GM12878 (cell line): ENCODE measurements around the gene RGS12. TPM values are rescaled to one million over a fixed set of nuclear protein-coding genes. Genes with fewer than 3 reads are reported as not detected.

Experiments
- ATAC-seq: fragments of 200-7000 bp; cut with Tn5 transposase; 3 replicates; pipeline ENCODE4 v1.9.1; 2020; ENCODE audit warnings: mild to moderate bottlenecking, moderate library complexity
- BruUV-seq: library from RNA; stranded (reverse); fragments of 400-500 nt; replicated peaks from 2 replicates; lab custom pipeline; 2021; lab: Mats Ljungman, UMichigan
- CTCF ChIA-PET: fragments of 300-600 bp; sonication (Branson Sonifier 250); formaldehyde crosslinking; extraction: SDS; loops from one replicate; lab custom pipeline; 2021; ENCODE audit warnings: inconsistent platforms; lab: Yijun Ruan, JAX
- POLR2A ChIA-PET: fragments of 350-600 bp; formaldehyde crosslinking; extraction: SDS; loops from one replicate; lab custom pipeline; 2021; ENCODE audit warnings: inconsistent platforms; lab: Charles Lee
- RAD21 ChIA-PET: fragments of 300-600 bp; sonication (Branson Sonifier 250); formaldehyde crosslinking; loops from one replicate; lab custom pipeline; 2023; ENCODE audit warnings: antibody characterized with exemption; ENCODE audit not compliant: unreplicated experiment; lab: Charles Lee
- SMC1A ChIA-PET: fragments of 300-600 bp; sonication (Branson Sonifier 250); formaldehyde crosslinking; loops from one replicate; lab custom pipeline; 2023; ENCODE audit not compliant: unreplicated experiment, uncharacterized antibody; lab: Charles Lee
- DNase-seq: peaks from one replicate; pipeline ENCODE4 v3.0.0-alpha.2; 2011; ENCODE audit warnings: low read depth, low spot score
- FAIRE-seq: peaks from 3 replicates; lab custom pipeline; 2011; peaks lifted over from hg19 to GRCh38; lab: Jason Lieb, UNC
- H2AFZ ChIP-seq: 2 replicates; pipeline ENCODE4 v1.6.0; 2011; ENCODE audit warnings: low read depth, low read length, control low read depth; ENCODE audit not compliant: control insufficient read depth
- H3K27ac ChIP-seq: 2 replicates; pipeline ENCODE4 v1.5.1; 2011; ENCODE audit warnings: control low read depth; ENCODE audit not compliant: control insufficient read depth, insufficient read depth
- H3K27me3 ChIP-seq, 2 experiments: replicated peaks in 1 of 2; 2 replicates each; pipeline versions ENCODE4 v1.6.0 to v1.6.1; 2011; ENCODE audit warnings: low read length in 1 of 2; ENCODE audit not compliant: control insufficient read depth in 2 of 2, insufficient read depth in 2 of 2
- H3K36me3 ChIP-seq, 2 experiments: 2 replicates each; pipeline ENCODE4 v1.5.1; 2011; ENCODE audit warnings: low read length in 1 of 2; ENCODE audit not compliant: control insufficient read depth in 2 of 2, insufficient read depth in 2 of 2
- H3K4me1 ChIP-seq: 2 replicates; pipeline ENCODE4 v1.6.1; 2011; ENCODE audit warnings: mild to moderate bottlenecking, low read length, moderate library complexity, mixed read lengths; ENCODE audit not compliant: control insufficient read depth, insufficient read depth
- H3K4me2 ChIP-seq: 2 replicates; pipeline ENCODE4 v1.6.0; 2011; ENCODE audit warnings: control low read depth; ENCODE audit not compliant: control insufficient read depth, insufficient read depth
- H3K4me3 ChIP-seq: fragments of 200-600 bp; sonication (generic); 2 replicates; pipeline ENCODE4 v1.5.1; 2016
- H3K79me2 ChIP-seq: 2 replicates; pipeline ENCODE4 v1.6.0; 2011; ENCODE audit warnings: low read length; ENCODE audit not compliant: control insufficient read depth, insufficient read depth
- H3K9ac ChIP-seq: 2 replicates; pipeline ENCODE4 v1.8.0; 2011; ENCODE audit warnings: low read length, control low read depth, mixed read lengths; ENCODE audit not compliant: control insufficient read depth, insufficient read depth
- H3K9me3 ChIP-seq: replicated peaks from 3 replicates; pipeline ENCODE4 v1.5.1; 2011; ENCODE audit warnings: mild to moderate bottlenecking, low read length; ENCODE audit not compliant: control insufficient read depth, insufficient read depth
- H4K20me1 ChIP-seq: 2 replicates; pipeline ENCODE4 v1.6.0; 2011; ENCODE audit not compliant: control insufficient read depth, insufficient read depth
- EGR1 ChIP-seq, 2 experiments: IDR thresholded peaks; 1 replicate in 1 of 2; 2 replicates in 1 of 2; pipeline ENCODE4 v1.6.1; 2011 to 2012; ENCODE audit warnings: low read depth in 2 of 2, low read length in 2 of 2, borderline replicate concordance in 1 of 2, mild to moderate bottlenecking in 1 of 2, moderate library complexity in 1 of 2
- HDAC2 ChIP-seq: fragments of 200-600 bp; sonication (generic); IDR thresholded peaks from 2 replicates; pipeline ENCODE4 v1.6.1; 2017
- NR2C1 ChIP-seq: fragments of 450-650 bp; IDR thresholded peaks from 2 replicates; pipeline ENCODE4 v1.6.1; 2017; ENCODE audit warnings: antibody characterized with exemption, mild to moderate bottlenecking, moderate library complexity
- PBX3 ChIP-seq: IDR thresholded peaks from 2 replicates; pipeline ENCODE4 v1.6.1; 2011; ENCODE audit warnings: mild to moderate bottlenecking, low read depth, low read length, moderate library complexity; ENCODE audit not compliant: insufficient replicate concordance
- TARDBP ChIP-seq: IDR thresholded peaks from 2 replicates; pipeline ENCODE4 v1.6.1; 2016; ENCODE audit warnings: borderline replicate concordance
- ZNF217 ChIP-seq: fragments of 450-650 bp; IDR thresholded peaks from 2 replicates; pipeline ENCODE4 v1.6.1; 2017; ENCODE audit warnings: antibody characterized with exemption, mild to moderate bottlenecking
- WGBS: methylation state at CpG from one replicate; pipeline ENCODE4 v1.1.6; 2016; ENCODE audit warnings: low lambda C conversion rate; ENCODE audit not compliant: insufficient replicate concordance, insufficient coverage; ENCODE audit errors: missing lambda C conversion rate; 5-methylcytosine and 5-hydroxymethylcytosine counted together
- in situ Hi-C: fragments of 300-500 bp; cut with MboI; formaldehyde crosslinking; loops from 9 replicates; pipeline ENCODE4 v1.14.3; 2018; ENCODE audit warnings: mixed read lengths
- intact Hi-C: fragments of 100-400 bp; cut with micrococcal nuclease; formaldehyde crosslinking; loops from one replicate; pipeline ENCODE4 v1.14.2; 2022; ENCODE audit not compliant: unreplicated experiment
- polyA plus RNA-seq, 11 experiments: library from polyadenylated mRNA; depleted of rRNA in 4 of 11; unstranded in 6 of 11; stranded (reverse) in 5 of 11; fragments of >200 nt; fragmentation: Nextera tagmentation in 4 of 11; fragmentation: Illumina TruSeq in 1 of 11; extraction: Ambion mirVana in 4 of 11; extraction: Trizol in 1 of 11; gene quantifications; 1 replicate in 1 of 11; 2 replicates in 10 of 11; pipeline versions ENCODE4 v1.2.1 to v1.2.3, GENCODE V29; 2011 to 2016; ENCODE audit warnings: inconsistent platforms in 2 of 11, missing spikeins in 2 of 11, low read depth in 1 of 11
- total RNA-seq, 4 experiments: library from RNA; depleted of rRNA in 3 of 4; stranded (reverse); fragments of >200 nt in 3 of 4; fragmentation: Illumina TruSeq in 1 of 4; extraction: Trizol in 1 of 4; gene quantifications; 2 replicates each; pipeline versions ENCODE4 v1.2.1 to v1.2.3, GENCODE V29; 2013 to 2021
- TF ChIP-seq, protein P1 (sequence below): IDR thresholded peaks from 2 replicates; pipeline ENCODE4 v1.6.1; 2011; ENCODE audit warnings: borderline replicate concordance, low read depth, mild to moderate bottlenecking, moderate library complexity, mixed read lengths, low read length; ENCODE audit not compliant: insufficient read depth; ENCODE audit errors: extremely low read length
- TF ChIP-seq, protein P2 (sequence below): IDR thresholded peaks from 2 replicates; pipeline ENCODE4 v1.6.1; 2012; ENCODE audit warnings: mild to moderate bottlenecking, low read depth, low read length
- TF ChIP-seq, protein P3 (sequence below): fragments of 450-650 bp; IDR thresholded peaks from 2 replicates; pipeline ENCODE4 v1.6.1; 2017; ENCODE audit warnings: mild to moderate bottlenecking, moderate library complexity

Gene RGS12
- total and polyA plus RNA-seq, 10 of the 15 experiments (the other 5 are each of a cell fraction or from before 2014, with no cell fraction given): 0.02 to 2.2 (median 0.73) TPM

GRCh38 chr4:3254302-3255131 lies 38.3 kb upstream of the RGS12 start:
- no peak overlapping the region for H2AFZ ChIP-seq
- intact Hi-C loops: no loop called here
- ChIA-PET POLR2A (no interaction called here), CTCF (no interaction called here), SMC1A (no interaction called here), RAD21 (interaction anchor here (0.6 kb wide), 1 partner anchor 94 kb away, joined by 3 read pairs; no protein-coding TSS in a partner anchor)
- 75% methylated on average over 14 of the region's 14 CpGs for WGBS
- H3K36me3 ChIP-seq: no peaks in the 10 kb centered on the region
- no peak overlapping the region for H3K4me2 ChIP-seq
- no peak overlapping the region for H3K27ac ChIP-seq
- FAIRE-seq: no peak
- no peak overlapping the region for H3K4me3 ChIP-seq
- in situ Hi-C loops: no loop called here
- no peak for DNase-seq
- no TSS peak for BruUV-seq
- no peaks in the 10 kb centered on the region for H3K9me3 ChIP-seq
- no peaks in the 10 kb centered on the region for H3K27me3 ChIP-seq
- no peaks in the 10 kb centered on the region for H3K79me2 ChIP-seq
- TF ChIP-seq NR2C1 (no peak), TARDBP (no peak), ZNF217 (no peak), EGR1 (IDR thresholded peaks at IDR 0.05; ENCODE audit: borderline replicate concordance in 1 of 2, low read depth in 2 of 2, low read length in 2 of 2) (no peak), PBX3 (no peak), HDAC2 (no peak)
- TF ChIP-seq, protein P1, sequence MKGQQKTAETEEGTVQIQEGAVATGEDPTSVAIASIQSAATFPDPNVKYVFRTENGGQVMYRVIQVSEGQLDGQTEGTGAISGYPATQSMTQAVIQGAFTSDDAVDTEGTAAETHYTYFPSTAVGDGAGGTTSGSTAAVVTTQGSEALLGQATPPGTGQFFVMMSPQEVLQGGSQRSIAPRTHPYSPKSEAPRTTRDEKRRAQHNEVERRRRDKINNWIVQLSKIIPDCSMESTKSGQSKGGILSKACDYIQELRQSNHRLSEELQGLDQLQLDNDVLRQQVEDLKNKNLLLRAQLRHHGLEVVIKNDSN: no peak
- TF ChIP-seq, protein P2, sequence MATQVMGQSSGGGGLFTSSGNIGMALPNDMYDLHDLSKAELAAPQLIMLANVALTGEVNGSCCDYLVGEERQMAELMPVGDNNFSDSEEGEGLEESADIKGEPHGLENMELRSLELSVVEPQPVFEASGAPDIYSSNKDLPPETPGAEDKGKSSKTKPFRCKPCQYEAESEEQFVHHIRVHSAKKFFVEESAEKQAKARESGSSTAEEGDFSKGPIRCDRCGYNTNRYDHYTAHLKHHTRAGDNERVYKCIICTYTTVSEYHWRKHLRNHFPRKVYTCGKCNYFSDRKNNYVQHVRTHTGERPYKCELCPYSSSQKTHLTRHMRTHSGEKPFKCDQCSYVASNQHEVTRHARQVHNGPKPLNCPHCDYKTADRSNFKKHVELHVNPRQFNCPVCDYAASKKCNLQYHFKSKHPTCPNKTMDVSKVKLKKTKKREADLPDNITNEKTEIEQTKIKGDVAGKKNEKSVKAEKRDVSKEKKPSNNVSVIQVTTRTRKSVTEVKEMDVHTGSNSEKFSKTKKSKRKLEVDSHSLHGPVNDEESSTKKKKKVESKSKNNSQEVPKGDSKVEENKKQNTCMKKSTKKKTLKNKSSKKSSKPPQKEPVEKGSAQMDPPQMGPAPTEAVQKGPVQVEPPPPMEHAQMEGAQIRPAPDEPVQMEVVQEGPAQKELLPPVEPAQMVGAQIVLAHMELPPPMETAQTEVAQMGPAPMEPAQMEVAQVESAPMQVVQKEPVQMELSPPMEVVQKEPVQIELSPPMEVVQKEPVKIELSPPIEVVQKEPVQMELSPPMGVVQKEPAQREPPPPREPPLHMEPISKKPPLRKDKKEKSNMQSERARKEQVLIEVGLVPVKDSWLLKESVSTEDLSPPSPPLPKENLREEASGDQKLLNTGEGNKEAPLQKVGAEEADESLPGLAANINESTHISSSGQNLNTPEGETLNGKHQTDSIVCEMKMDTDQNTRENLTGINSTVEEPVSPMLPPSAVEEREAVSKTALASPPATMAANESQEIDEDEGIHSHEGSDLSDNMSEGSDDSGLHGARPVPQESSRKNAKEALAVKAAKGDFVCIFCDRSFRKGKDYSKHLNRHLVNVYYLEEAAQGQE: no peak
- TF ChIP-seq, protein P3, sequence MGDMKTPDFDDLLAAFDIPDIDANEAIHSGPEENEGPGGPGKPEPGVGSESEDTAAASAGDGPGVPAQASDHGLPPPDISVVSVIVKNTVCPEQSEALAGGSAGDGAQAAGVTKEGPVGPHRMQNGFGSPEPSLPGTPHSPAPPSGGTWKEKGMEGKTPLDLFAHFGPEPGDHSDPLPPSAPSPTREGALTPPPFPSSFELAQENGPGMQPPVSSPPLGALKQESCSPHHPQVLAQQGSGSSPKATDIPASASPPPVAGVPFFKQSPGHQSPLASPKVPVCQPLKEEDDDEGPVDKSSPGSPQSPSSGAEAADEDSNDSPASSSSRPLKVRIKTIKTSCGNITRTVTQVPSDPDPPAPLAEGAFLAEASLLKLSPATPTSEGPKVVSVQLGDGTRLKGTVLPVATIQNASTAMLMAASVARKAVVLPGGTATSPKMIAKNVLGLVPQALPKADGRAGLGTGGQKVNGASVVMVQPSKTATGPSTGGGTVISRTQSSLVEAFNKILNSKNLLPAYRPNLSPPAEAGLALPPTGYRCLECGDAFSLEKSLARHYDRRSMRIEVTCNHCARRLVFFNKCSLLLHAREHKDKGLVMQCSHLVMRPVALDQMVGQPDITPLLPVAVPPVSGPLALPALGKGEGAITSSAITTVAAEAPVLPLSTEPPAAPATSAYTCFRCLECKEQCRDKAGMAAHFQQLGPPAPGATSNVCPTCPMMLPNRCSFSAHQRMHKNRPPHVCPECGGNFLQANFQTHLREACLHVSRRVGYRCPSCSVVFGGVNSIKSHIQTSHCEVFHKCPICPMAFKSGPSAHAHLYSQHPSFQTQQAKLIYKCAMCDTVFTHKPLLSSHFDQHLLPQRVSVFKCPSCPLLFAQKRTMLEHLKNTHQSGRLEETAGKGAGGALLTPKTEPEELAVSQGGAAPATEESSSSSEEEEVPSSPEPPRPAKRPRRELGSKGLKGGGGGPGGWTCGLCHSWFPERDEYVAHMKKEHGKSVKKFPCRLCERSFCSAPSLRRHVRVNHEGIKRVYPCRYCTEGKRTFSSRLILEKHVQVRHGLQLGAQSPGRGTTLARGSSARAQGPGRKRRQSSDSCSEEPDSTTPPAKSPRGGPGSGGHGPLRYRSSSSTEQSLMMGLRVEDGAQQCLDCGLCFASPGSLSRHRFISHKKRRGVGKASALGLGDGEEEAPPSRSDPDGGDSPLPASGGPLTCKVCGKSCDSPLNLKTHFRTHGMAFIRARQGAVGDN: no peak
- H3K4me1 ChIP-seq: peaks cover 3% of the 10 kb centered on the region; the same call in 1 of the 2 replicates
- ATAC-seq: no peak
- no peak overlapping the region for H3K9ac ChIP-seq
- no peaks in the 10 kb centered on the region for H4K20me1 ChIP-seq
